NCI-H1105 (cell line): ENCODE data around the gene CNOT8.
"Not testable (repeated sequence)": the region's sequence is repeated elsewhere in the genome, so short reads cannot be mapped to it uniquely, and the experiment has no call there.

Experiments used
- DNase-seq: peaks from one replicate; lab custom pipeline; 2025; lab: John Stamatoyannopoulos, UW

The CNOT8 gene

GRCh38 chr5:154865466-154866184, 7.2 kb downstream of the CNOT8 start:
- DNase-seq, result no peak

GRCh38 chr5:154866841-154867240, 8.4 kb downstream of the CNOT8 start:
- no peak for DNase-seq

DNA sequence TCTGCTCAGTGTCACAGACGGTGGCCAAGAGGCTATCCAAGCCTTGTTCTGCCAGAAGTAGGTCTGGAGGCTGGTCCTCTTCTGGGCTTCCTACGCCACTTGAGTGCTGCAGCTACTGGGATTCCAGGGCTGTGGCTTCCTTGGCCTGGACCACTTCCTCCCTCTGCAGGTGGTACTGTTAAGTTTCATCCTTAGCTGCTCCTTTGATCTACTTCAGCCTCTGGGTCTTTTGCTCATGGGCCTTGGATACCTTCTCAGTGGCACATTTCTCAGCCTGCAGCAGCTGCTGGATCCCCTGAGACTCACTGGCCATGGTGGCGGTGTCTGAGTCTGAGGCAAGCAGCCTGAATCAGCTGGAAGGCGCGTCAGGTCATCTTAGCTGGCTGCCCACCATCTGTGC, 10.3 kb downstream of the CNOT8 start:
- no peak for DNase-seq

- no peak for DNase-seq
Observed at GRCh38 chr5:154871734-154872133, 13.3 kb downstream of the CNOT8 start.

DNA sequence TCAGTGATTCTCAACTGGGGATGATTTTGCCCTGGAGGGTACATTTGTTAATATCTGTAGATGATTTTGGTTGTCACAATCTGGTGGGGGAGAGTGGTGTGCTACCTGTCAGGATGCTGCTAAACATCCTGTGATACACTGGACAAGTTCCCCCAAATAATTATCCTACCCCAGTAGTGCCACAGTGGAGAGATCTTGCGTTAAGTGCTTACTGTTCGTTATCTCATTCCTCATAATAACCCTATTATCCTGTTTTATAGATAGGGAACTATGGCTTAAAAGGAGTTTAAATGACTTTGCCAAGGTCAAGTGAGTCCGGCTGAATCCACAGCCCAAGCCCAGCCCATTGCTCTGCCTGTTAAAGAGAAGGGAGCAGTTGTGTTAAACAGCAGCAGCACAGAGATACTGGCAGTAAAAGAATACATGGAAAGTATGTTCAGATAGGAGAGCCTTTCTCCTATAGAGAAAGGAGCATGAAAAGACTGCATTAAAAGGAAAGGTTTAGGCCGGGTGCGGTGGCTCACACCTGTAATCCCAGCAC, 15.4 kb downstream of the CNOT8 start:
- no peak for DNase-seq

DNA sequence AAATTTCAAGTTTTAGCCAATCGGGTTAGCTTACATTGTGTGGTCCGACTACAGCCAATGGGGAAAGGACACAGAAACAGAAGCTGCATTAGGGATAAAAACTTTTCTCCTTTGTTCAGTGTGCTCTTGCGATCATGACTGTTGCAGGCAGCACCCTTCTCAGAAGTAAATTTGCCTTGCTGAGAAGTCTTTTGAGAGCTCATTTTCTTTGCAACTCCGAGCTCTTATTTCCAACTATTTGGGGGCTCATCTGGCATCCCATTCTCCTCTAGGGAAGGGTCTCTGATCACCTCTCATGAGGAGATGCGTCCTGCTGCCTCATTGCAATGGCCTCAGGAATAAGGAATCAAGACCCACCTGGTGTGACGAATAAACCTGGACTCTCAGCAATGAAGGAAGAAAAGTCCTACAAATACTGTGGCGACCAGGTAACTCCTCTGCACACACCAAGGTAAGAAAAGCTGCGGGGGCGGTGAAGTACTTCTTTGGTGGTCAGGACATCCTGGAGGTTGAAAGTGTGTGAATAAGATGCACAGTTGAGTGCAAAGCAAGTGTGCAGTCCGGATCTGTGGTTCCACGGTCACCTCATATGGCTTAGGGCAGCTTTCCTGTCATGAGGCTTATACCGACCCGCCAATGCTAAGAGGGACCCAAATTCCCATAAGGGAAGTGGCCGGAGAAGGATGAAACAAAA, 20.4 kb downstream of the CNOT8 start:
- no peak for DNase-seq

DNA sequence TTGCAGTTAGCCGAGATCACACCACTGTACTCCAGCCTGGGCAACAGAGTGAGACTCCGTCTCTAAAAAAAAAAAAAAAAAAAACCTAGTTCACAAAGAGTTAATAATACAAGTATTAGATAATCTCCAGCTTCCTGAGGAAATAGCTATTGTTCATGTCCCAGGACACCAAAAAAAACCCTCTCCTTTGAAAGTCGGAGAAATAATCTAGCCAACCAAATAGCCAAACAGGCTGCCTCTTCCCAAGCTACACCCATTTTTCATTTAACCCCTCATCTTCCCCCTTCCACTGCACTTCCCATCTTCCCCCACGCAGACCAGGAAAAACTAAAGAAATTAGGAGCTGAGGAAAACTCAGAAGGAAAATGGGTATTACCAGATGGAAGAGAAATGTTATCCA, 23.6 kb downstream of the CNOT8 start:
- no peak for DNase-seq

GRCh38 chr5:154884424-154884823, 26.0 kb downstream of the CNOT8 start:
- no peak for DNase-seq

DNA sequence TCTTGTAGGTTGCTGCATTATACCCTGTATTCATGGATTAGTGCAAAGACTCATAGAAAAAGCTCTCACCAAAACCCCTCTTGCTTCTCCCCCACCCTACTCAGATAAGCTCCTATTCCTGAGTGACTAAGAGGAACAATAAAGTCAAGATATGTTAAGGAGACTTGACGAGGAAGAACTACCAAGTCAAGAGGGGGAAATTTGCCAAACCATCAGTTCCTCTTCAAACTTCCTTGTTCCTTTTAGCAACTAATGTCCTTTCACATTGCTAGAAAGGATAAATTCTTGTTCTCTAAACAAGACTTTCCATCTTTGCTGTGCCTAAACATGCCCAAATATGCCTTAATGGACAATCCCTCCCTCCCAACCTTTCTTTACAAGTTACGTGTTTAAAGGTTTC, 27.0 kb downstream of the CNOT8 start:
- no peak for DNase-seq

DNA sequence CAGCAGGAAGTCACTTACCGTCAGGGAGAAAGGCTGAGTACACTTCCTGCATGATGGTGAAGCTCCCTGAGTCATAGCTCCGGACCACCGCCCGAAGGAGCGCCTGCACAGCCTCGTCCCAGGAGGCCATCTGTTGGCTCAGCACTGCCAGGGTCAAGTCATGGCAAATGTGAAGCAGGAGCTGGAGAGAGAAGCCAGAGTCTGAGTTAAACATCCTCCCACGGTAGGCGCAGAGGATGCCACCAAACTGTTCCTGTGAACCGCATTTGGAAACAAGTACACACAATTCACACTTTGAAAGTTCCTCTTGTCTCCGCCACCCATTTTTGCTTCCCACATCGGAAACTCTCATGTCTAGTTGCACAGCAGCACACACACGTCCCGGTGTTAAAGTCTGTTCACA, 33.9 kb downstream of the CNOT8 start:
- DNase-seq, result no peak

DNA sequence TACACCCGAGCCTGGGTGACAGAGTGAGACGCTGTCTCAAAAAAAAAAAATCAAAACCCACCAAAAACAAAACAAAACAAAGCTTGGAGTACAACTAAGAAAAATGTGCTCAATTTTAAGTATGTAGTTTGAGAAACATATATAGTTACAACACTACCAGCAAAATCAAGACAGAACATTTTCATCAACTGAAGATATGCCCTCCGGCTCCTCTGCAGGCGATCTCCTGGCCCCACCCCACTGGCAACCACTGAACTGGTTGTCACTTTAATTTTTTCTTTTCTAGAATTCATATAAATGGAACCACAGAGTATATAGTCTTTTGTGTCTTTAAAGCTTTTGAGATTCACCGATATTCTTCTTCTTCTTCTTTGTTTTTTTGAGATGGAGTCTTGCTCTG, 35.0 kb downstream of the CNOT8 start:
- no peak for DNase-seq

- no peak for DNase-seq
Observed at GRCh38 chr5:154895606-154896561, 37.5 kb downstream of the CNOT8 start.

GRCh38 chr5:154896562-154897165, 38.2 kb downstream of the CNOT8 start:
- no peak for DNase-seq

GRCh38 chr5:154898210-154898609, 39.8 kb downstream of the CNOT8 start:
- DNase-seq, result no peak

DNA sequence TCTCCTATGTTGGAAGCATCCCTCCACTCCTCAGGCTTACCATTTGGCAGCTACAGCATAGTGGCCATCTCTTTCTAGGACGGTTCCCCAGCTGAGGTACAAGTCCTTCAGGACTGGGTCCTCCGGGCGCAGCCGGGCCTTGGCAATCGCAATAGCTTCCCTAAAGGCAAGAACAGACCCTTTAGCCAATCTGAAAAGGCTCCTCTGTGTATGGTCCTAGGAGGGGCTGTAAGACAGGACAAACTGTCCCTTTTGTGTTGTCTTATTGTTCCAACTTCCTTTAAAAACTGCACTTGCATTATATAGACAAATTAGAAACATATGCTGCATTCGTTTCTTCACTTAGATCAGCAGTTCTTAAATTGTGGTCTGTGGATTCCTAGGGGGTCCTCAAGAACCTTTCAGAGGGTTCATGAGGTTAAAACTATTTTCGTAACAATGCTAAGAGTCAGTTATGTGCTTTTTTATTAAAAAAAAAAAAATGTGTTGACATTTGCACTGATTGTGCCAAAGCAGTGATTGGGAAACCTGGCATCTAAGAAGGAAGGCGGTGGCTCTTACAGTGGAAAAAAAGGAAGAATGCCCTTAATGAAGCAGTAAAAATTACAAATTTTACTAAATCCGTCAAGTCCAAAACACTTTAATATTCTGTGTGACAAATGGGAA, 40.9 kb downstream of the CNOT8 start:
- DNase-seq, result no peak

DNA sequence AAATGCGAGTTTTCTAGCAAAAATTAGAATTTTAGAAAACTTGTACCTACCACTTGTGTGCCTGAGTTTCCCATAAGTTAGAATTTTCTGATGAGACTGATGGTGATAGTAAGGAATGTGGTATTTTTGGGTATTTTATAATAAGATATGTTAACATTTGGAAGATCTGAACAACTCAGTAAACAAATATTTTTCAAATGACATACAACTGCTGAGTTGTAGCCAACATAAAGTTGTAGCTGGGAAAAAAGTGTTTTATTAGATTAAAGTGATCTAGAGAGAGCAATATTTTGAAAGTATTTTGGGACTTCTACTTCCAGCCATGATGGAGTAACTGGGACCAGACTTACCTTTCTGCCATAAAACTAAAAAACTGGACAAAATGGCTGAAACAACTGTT, 41.6 kb downstream of the CNOT8 start:
- no peak for DNase-seq

- DNase-seq, result no peak
Observed at GRCh38 chr5:154901276-154901675, 42.8 kb downstream of the CNOT8 start.

DNA sequence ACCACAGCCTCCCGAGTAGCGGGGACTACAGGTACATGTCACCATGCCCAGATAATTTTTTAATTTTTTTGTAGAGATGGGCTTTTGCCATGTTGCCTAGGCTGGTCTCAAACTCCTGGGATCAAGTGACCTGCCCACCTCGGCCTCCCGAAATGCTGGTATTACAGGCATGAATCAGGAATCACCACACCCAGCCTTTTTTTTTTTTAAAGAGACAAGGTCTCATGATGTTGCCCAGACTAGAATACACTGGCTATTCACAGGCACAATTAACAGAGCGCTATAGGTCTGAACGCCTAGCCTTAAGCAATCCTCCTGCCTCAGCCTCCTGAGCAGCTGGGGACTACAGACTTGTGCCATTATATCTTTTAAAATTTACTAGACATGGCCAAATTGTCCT, 43.5 kb downstream of the CNOT8 start:
- DNase-seq, result no peak

GRCh38 chr5:154905601-154906000, 47.2 kb downstream of the CNOT8 start:
- DNase-seq, result not testable (repeated sequence)

GRCh38 chr5:154916874-154917273, 58.4 kb downstream of the CNOT8 start:
- DNase-seq, result no peak

DNA sequence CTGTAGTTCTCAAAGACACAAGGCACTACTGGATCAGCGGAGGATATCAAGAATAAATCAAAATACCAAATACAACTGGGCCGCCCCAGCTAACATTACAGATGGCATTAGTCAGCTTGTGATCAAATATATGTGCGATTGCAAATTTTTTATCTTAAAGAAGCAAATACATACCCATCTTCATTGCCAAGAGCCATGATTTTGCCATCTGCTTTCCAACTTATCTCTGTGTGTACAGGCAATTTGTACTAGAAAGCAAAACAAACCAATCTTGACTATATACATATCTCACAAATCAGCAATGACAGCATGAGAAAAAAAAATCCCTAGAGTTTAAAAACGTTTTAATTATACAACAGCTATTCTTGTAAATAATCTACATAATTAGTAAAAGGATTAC, 59.3 kb downstream of the CNOT8 start:
- DNase-seq, result no peak
